ENCODE measurements around the gene SND1.

SND1 gene

DNA sequence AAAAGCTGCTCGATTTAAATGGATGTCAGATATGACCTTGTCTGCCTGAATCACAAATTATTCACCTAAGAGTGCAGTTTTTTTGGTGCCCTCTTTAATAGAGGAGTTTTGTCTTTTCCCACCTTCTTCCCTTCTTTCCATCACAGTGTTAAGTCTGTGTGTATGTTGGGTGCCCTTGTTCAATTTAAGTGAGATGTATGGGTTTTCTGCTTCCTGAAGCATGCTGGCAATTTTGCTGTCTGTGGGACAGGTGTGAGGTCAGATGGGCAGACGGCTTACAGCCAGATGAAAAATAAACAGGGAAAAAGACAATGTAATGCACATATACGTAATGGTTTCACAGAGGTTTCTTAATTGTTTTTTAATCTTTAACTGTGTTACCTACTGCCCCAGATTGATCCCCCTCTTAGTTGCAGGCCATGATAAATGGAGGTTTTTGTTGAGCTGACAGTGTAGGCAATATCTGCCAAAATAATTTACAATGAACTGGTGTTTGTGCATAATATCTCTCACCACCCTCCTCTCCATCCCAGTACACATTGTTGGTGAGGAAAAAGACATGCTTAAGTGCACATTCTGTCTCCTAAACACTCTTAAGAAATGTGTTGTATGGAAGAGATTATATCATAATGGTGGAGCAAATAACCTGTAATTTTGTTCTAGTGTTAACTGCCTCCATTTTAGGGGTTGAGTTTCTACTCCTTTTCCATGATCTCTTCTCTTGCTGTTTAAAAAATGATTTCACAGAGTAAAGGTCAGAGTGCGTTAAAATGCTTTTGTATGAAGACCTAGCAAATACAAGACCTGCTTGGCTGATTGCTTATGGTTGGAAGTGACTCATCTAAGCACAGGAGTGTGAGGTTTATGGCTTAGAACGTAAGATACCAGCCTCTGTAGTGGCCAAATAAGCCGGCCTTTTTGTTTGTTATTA is 255.4 kb downstream of the SND1 start:
- H3K9me3 ChIP-seq (ENCODE audit: severe bottlenecking) = no peaks in the 10 kb centered on the region
- TF ChIP-seq, protein P1, sequence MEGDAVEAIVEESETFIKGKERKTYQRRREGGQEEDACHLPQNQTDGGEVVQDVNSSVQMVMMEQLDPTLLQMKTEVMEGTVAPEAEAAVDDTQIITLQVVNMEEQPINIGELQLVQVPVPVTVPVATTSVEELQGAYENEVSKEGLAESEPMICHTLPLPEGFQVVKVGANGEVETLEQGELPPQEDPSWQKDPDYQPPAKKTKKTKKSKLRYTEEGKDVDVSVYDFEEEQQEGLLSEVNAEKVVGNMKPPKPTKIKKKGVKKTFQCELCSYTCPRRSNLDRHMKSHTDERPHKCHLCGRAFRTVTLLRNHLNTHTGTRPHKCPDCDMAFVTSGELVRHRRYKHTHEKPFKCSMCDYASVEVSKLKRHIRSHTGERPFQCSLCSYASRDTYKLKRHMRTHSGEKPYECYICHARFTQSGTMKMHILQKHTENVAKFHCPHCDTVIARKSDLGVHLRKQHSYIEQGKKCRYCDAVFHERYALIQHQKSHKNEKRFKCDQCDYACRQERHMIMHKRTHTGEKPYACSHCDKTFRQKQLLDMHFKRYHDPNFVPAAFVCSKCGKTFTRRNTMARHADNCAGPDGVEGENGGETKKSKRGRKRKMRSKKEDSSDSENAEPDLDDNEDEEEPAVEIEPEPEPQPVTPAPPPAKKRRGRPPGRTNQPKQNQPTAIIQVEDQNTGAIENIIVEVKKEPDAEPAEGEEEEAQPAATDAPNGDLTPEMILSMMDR (IDR thresholded peaks at IDR 0.05; ENCODE audit: low read depth, low read length) = no peak
- DNase-seq = no peak
- no peaks in the 10 kb centered on the region; the same call in 1 of the 2 replicates for H3K36me3 ChIP-seq
- H3K4me3 ChIP-seq (ENCODE audit: low read depth, low read length) = no peak overlapping the region
- H3K27me3 ChIP-seq (ENCODE audit: insufficient read depth, low read depth, severe bottlenecking) = no peaks in the 10 kb centered on the region
- no peak overlapping the region for H3K27ac ChIP-seq

DNA sequence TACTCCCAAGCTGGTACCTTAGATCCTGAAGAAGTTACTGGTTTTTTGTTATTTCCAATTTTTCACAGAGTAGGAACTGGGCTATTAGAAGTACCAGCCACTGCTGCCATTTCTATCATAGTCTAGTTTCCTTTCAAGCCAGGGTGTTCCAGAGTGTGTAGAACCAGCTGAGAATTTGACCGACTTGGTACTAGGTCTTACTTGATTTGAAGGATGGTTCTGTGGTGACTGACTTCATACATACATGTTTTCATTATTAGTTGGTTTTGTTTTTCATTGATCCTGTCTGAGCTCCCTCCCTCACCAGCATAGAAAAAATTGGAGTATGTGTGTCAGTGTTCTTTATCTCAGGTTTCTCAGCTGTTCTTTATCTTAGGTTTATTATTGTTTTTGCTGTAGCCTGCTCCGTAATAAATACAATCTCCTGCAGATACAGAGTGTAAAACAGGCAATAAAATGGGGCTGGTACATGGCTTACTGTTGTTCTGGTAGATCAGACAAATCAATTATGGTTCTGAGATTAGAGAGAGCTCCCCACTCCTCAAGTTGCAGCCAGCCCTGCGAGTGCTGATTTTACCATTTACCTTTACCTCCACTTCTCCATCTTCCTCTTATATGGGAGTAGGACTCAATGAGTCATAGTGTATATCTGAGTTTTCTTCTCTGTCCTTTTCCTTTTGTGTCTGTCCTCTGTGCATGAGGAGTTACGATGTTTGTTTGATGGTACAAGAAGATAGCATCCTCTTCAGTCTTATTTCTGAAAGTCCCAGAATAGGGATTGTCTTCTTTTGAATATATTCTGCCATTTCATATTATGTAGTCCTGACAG is 256.6 kb downstream of the SND1 start:
- no peaks in the 10 kb centered on the region for H3K9me3 ChIP-seq (ENCODE audit: severe bottlenecking)
- no peak for DNase-seq
- no peak overlapping the region for H3K4me3 ChIP-seq (ENCODE audit: low read depth, low read length)
- TF ChIP-seq, protein P1 (IDR thresholded peaks at IDR 0.05; ENCODE audit: low read depth, low read length) = no peak
- no peaks in the 10 kb centered on the region; the same call in 1 of the 2 replicates for H3K36me3 ChIP-seq
- no peaks in the 10 kb centered on the region for H3K27me3 ChIP-seq (ENCODE audit: insufficient read depth, low read depth, severe bottlenecking)
- no peak overlapping the region for H3K27ac ChIP-seq

DNA sequence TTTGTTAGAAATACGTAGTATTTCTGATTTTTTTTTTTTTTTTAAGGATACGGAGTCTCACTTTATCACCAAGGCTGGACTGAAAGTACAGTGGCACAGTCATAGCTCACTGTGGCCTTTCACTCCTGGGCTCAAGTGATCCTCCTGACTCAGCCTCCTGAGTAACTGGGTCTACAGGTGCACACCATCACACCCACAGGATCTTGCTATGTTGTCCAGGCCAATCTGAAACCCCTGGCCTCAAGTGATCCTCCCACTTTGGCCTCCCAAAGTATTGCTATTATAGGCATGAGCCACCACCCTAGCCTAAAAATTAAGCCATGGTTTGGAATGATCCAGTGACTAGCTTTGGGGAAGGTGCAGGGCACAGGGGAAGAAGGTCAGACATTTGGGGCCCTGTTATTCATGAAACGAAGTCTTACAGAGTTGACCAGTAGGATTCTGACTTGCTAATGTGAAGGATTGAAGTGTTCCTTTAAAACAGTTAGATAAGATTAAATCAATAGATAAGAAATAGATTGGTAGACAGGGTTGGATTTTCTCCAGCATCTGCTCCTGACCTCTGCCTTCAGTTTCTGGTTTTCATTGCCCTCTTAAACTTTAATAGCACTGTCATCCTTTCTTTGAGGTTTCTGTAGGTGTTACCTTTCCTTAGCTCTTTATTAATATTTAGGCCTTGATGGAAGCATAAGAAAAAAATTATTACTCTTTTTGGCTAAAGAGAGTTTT is 257.6 kb downstream of the SND1 start:
- no peak for DNase-seq
- Histone ChIP-seq H3K4me3 (ENCODE audit: low read depth, low read length) (no peak overlapping the region), H3K27me3 (ENCODE audit: insufficient read depth, low read depth, severe bottlenecking) (no peaks in the 10 kb centered on the region), H3K27ac (no peak overlapping the region), H3K36me3 (no peaks in the 10 kb centered on the region; the same call in 1 of the 2 replicates), H3K9me3 (ENCODE audit: severe bottlenecking) (no peaks in the 10 kb centered on the region)
- TF ChIP-seq, protein P1 (IDR thresholded peaks at IDR 0.05; ENCODE audit: low read depth, low read length) = no peak

DNA sequence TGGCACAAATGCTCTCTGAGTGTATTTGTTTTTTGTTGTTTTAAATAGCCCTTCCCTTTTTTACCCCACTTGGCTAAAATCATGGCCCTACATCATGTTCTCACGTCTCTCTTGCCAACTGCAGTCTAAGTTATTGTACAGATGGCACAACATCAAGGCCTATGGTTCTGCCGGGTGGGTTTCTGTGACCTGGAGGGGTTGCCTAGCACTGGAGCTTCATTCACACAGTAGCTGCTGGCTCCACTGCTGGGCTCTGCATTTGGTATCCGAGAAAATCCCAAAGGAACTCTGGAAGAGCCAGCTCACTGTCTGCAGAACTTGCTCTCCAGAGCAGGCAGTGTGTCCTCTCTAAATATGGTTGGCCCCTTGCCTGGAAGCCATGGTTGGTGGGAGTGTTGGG is 258.7 kb downstream of the SND1 start:
- Histone ChIP-seq H3K4me3 (ENCODE audit: low read depth, low read length) (no peak overlapping the region), H3K36me3 (no peaks in the 10 kb centered on the region; the same call in 1 of the 2 replicates), H3K27ac (no peak overlapping the region), H3K27me3 (ENCODE audit: insufficient read depth, low read depth, severe bottlenecking) (no peaks in the 10 kb centered on the region), H3K9me3 (ENCODE audit: severe bottlenecking) (no peaks in the 10 kb centered on the region)
- DNase-seq = no peak
- TF ChIP-seq, protein P1 (IDR thresholded peaks at IDR 0.05; ENCODE audit: low read depth, low read length) = no peak

DNA sequence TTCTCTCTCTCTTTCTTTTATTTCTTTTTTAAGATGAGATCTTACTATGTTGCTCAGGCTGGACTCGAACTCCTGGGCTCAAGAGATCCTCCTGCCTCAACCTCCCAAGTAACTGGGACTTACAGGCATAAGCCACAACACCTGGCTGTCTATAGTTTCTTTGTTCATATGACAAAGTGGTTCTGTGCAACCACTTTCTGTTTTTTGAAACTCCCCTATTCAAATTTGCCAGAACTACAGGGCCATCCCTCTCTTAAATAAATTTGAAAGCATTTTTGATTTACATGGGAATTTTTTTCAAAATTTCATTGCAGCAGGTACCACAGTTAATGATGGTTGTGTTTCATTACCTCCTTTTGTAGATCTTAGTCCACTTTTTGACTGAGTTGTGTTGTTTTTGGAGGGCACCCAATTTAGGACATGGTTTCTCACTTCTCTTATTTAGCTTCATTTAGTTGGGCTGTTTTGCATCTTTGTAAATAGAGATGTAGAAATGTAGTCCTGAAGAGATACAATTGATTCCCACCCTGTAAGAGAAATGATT is 260.0 kb downstream of the SND1 start:
- H3K36me3 ChIP-seq = no peaks in the 10 kb centered on the region; the same call in 1 of the 2 replicates
- no peak overlapping the region for H3K27ac ChIP-seq
- H3K9me3 ChIP-seq (ENCODE audit: severe bottlenecking) = no peaks in the 10 kb centered on the region
- H3K27me3 ChIP-seq (ENCODE audit: insufficient read depth, low read depth, severe bottlenecking) = no peaks in the 10 kb centered on the region
- TF ChIP-seq, protein P1 (IDR thresholded peaks at IDR 0.05; ENCODE audit: low read depth, low read length) = no peak
- DNase-seq = no peak
- H3K4me3 ChIP-seq (ENCODE audit: low read depth, low read length) = no peak overlapping the region
